HG03196 (cell line): ENCODE results near the gene MTM1.
A peak's percentile ranks its signal among the peaks of the same experiment; 100 is the strongest.

Source experiments
- ATAC-seq: cut with Tn5 transposase; IDR thresholded peaks from one replicate; pipeline ENCODE4 v1.9.1; 2021; ENCODE audit not compliant: unreplicated experiment

Gene MTM1

DNA sequence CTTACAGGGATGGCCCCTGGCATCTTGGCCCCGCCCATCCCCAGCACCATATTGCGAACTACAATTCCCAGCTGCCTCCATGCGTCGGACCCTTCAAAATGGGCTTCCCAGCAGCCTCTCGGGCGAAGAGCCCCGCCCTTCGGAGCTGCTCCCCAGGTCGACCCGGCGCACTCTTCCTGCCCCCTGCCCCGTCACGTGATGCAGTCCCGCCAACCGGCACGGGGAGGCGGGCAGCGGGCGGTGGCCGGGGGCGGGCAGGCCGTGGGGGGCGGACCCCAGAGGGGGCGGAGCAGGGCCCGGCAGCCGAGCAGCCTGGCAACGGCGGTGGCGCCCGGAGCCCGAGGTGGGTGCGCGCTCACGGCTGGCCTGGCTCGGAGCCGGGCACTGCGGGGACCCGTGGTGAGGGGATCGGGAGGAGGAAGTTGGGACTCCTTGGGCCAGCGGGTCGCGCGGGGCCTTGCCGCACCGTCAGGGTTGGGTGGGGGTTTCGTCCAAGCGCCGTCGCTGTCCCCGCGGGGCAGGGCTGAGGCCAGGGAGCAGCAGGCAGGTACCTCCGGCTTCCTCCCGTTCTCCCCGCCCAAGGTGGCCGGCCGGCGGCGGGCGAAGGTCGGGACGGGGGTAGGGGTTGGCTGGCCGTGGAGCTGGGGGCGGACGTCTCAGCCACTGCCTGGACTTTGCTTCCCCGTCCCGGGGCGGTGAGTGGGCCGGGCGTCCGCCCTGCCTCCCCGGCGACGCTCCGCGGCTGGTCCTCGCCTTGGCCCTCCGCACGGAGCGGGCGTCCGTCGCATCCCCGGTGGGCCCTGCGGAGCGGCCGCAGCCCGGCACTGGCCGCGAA, at the start of gene MTM1:
MTM1 (plus strand) TSS at position 302 of the 835 bp plus-strand sequence. CDS start 23,994 bp downstream, outside the sequence.
- ATAC-seq = peak; percentile 97

DNA sequence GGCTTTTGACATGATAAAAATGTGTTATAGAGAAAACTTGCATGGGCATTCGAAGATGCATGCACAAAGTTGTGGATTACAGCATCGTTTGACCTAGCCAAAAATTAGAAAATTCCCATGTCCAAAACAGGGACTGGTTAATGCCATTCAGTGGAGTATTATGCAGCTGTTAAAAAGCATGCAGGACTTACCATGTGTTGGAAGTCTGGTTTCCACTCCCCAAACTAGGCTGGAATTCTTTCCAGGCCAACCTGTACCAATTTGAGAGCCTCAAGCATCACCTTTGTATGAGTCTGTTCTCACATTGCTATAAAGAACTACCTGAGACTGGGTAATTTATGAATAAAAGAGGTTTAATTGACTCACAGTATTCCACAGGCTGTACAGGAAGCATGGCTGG, 45.9 kb upstream of the MTM1 start:
- ATAC-seq = no peak

DNA sequence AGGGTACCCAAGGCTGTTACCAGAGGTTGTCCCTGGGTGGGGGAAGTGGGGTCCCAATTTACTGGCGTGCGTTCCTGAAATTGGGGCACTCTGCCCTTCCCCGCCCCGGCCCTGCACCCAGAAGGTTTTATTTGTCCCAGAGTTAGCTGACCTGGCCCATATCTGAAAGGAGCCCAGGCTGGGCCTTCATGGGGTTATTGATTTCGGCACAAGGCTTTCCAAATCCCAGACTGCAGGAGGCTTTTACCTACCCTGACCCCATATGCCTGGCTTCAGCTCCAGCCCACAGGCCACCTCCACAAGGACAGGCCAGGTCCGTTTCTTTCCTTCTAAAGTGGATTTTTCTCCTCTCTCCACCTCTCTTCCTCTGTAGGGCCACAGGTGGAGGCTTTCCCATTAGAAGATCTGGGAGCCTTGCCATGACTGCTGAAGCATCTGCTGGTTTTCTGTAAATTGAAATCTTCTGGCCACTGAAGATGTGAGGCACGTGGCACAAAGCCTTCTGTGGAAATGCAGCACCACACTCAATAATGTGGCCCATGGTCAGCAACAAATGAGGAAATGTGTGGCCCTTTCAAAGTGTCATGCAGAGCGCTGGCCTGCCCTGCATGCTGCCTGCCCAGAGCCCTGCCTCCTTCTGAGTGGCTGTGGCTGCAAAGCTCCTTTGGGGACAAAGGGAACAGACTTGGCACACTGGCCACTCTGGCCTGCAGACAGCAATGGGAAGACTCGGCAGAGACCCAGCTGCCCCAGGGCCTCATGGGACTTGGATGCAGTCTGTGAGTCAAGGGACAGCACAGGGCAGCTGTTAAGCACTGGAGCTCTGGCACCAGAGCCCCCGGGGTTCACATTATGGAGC, 43.1 kb upstream of the MTM1 start:
- no peak for ATAC-seq

DNA sequence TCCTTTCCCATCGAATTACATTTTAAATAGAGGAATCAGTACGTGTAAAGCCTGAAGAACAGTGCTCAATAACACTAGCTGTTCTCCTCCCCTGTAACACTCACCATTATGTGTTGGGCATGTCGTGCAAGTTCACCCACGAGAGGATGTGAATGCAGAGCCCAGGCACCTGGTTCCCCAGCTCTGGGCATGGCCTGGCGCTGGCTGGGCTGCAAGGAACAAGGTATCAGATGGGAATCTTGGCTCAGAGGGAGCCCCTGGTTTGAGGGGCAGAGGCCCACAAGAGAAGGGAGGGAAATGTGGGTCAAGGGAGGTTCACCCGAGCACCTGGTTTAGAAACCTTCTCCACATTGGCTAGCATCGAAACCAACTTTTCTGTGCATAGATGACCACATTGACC, 41.7 kb upstream of the MTM1 start:
- ATAC-seq = no peak

DNA sequence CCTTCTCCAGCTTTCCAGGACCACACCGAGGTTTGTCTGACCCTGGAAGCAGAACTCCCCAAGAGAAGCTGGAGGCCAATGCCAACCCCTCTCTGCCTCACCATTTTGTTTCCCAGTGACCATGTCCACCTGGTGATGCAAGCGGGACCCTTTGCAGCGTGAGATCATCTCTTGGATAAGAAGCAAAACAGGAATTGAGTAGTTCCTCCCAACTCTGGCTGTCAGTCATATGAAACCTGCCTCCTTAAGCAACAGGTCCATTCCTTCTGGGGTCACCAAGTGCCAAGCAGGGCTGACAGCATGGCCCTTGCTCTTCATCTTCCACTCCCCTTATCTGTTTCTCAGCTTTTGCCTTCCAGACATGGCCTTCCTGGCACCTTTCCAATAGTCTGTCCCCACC, 41.3 kb upstream of the MTM1 start:
- ATAC-seq = no peak

DNA sequence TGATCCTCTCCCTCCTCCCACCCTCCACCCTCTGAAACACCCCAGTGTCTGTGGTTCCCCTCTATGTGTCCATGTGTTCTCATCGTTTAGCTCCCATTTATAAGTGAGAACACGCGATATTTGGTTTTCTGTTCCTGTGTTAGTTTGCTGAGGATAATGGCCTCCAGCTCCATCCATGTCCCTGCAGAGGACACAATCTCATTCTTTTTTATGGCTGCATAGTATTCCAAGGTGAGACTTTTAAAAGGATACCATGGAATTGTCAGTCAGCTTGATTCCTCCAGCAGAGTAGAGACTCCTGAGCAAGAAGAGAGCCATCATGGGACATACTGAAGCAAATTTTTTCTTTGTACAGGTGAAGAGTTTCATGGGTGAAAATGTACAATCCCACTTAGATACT, 38.8 kb upstream of the MTM1 start:
- ATAC-seq = no peak

DNA sequence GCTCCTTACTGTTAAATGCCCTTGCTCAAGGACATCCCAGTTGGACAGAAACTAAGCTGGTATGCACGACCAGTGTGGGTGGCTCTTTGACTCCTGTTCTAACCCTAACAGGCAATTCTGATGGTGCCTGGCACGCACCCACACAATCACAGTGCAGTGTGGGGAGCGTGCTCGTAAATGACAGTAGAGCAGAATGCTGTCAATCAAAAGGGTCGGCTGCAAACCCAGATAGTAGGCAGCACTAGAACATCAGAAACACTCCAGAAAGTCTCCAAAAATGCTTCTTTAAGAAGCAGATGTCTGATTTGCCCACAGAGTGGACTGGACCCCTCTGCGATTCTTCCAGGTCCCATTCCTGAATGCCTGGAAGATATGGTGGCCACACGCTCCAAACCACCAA, 37.6 kb upstream of the MTM1 start:
- no peak for ATAC-seq

DNA sequence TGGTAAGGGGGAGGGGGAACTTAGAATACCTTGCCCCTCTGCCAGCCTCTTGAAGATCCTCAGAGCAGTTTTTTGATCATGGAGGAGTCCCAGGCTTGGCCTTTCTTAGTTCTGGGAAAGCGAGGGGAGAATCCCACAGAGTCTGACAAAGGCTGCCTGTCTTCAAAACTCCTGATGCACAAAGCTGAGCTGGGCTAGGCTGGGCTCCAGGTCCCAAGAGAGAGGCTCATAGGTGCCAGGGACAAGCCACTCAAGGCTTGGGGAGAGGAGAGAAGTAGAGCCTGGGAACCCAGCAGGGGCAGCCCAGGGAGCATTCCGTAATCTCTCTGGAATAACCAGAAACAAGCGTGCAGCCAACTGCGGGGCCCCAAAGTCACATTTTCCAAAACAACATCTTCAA, 37.0 kb upstream of the MTM1 start:
- ATAC-seq = no peak

DNA sequence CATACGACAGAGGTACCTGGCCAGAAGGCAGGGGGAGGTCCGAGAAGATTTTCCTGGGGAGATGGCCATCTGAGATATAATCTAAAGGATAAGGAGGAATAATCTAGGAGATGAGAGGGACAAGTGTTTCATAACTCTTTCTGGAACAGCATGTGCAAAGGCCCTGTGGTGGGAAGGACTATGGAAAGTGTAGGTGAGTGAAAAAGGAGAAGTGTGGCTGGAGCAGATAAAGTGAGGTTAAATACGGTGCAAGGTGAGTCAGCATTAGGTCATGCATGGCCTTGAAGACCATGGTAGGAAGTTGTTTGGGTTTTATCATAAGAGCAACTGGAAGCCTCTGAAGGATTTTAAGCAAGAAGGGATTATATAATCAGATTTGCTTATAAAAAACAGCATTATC, 34.6 kb upstream of the MTM1 start:
- no peak for ATAC-seq

DNA sequence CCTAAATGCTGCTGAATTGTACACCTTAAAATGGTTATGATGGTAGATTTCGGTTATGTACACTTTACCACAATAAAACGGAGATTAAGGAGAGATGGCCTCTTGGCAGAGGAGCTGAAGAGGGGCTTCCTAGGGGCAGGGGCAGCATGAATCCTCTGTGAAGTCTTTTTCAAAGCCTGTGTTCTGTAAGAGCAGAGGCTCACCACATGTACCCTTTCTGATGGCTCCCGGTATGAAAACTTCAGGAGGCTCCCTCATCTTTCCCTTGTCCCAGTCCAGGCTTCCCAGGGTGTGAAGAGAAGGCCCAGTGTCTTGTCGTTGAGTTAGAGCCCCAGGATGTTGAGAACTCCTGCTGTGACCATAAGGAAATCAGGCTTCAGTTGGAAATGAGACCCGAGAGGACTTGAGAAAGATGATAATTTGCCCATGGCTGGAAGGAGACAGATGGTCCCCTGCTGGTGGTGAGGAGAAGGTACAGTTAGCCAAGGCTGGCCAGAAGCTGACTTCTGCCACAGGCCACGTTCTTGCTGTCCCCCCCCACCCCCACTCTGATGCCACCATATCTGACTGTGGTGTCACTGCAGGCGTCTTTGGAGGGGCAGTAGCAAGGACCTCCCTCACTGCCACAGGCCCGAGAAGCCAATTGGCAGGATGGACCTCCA, 31.8 kb upstream of the MTM1 start:
- no peak for ATAC-seq

DNA sequence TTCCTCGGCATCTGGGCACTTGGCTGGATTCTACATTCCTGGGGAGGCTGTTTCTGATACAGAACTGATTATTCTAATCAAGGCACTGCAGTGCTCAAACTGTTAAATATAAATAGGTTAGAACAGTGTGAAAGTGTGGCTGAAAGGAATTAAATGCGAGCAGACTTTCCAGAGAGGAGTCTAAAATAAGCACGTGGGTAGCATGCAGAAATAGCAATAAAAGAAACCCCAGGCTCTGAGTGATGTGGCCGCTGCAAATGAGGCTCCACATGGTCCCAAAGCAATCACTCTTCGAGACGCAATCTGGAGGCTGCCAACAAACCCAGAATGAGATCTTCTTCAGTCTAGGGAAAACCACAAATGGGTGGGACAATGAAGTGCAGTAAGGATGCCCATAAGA, 30.6 kb upstream of the MTM1 start:
- ATAC-seq = no peak

DNA sequence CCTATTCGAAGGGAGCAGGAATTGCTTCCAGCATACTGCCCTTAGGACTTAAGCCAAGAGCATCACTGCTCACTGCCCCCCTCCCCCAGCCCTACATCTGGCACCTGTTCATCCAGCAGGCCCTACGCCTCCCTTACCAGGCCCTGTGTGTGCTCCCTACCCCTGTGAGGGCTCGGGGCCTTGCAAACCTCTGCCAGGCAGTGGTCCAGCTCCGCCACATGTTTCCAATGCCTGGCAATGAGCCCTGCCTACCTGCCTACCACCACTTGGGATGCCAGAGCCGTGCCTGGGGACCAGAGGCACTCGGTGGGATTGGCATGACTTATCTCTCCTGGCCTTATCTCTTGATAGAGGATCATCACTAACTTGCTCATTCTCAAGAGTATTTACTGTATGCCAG, 27.5 kb upstream of the MTM1 start:
- ATAC-seq = no peak

DNA sequence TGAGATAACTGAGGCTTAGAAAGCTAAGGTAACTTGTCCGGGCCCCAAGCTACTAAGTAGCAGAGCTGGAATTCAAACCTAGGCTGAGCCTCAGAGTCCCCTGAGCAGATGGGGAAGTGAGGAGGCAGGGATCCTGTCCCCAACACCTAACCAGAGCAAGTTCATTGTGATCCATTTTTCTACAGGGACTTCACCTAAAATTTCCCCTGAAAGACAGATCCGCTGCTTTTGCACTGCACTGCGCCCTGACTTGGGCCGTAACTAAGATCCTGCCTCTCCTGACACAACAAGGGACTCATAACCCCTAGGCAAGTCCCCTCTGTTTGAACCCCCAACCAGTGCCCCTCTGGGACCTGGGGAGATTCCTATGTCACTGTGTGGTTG, 25.6 kb upstream of the MTM1 start:
- ATAC-seq = no peak

DNA sequence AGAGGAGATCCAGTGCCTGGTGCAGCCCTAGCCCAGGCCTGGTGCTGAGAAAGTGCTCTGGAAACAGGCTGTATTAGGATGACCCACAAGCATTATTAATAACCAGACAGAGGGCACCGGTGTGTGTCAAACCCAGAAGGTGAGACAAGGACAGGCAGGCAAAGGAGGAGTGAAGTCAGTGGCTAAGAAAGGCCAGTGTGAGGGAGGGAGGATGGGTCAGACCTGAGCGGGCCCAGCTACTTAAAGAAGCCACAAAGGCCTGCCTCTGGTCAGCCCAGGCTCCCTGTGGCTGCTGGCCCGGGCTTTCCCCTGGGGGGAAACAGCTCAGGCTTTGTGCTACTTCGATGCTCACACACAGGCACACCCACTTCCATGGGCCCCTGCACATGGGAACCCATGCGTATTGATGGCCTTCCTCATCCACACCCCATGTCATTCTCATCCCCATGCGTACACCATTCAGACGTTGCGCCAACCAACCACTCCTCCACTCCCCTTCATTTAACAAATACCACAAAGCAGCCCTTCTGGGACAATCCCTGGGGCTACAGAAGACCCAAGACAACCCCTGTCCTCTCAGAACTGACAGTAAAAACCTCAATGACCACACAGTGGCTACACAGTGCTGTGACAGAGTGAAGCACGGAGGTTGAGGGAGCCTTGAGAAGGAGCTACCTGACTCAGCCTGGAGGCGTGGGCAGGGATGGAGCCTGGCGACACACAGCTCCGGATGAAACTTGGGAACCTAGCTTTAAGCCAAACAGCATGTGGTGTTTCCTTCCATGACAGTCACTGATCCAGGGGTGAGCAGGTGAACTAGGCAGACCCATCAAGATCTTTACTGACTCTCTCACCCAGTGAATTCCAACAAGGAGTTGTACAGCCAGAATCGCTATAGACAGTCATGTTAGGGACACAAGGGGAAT, 24.9 kb upstream of the MTM1 start:
- ATAC-seq = peak; percentile 62

DNA sequence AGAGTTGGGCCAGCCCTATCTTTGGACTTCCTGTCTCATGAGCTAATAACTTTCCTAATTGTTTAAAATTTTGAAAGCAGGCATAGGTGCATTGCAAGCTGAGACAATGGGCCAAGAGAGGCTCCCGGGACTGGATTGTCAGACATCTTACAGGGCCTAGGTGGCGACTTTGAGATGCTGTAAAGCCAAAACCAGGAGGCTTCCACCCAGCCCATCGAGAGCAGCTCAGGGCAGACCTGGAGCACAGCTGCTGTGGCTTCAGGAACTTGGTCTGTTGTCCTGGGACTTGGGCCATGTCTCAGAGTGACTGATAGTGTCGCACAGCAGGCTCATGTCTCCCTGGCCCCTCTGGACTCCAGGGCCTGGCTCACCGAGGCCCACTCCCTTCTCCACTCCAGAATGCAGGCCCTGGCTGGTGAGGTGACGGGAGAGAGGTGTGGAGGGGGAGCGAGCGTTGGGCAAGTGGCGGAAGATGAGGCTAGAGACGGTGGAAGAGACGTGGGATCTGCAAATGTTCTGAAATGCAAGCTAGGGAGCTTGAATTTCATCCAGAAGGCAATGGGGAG, 24.1 kb upstream of the MTM1 start:
- no peak for ATAC-seq

DNA sequence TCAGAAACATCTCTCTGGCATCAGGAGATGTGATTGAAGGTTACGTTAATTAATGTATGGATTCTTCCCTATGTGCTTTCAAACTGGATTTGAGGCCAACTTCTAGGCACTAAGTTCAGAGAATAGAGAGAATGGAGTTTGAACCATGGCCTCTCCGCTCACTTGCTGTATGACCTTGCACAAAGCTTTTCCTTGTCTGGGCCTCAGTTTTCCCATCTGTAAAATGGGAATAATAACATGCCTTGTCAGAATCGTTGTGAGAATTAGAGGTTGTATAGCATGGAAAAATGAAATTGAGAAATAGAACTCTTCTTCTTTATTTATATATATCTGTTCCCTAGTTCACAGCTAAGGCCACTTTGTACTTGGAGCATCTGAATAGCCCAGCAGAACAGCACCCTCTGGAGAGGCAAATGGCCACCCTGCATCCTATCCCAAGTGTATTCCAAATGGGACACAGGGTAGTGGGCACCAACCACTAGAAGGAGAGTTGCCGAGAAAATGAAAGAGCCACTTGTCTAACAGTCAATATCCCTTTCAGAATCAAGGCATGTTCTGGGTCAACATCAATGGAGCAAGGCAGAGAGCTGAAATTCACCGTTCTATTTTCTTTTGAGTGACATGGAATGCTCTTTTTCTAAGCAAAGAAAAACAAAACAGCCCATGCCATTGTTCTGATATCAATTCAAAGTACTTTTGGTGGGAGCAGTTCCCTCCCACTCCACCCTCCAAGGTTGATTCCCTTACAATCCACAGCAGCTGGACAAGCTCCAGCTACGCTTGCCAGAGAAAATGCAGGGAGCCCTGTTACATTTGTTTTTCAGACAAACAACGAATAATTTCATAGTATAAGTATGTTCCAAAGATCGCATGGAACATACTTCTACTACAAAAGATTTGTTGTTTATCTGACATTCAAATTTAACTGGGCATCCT, 23.3 kb upstream of the MTM1 start:
- ATAC-seq = no peak

DNA sequence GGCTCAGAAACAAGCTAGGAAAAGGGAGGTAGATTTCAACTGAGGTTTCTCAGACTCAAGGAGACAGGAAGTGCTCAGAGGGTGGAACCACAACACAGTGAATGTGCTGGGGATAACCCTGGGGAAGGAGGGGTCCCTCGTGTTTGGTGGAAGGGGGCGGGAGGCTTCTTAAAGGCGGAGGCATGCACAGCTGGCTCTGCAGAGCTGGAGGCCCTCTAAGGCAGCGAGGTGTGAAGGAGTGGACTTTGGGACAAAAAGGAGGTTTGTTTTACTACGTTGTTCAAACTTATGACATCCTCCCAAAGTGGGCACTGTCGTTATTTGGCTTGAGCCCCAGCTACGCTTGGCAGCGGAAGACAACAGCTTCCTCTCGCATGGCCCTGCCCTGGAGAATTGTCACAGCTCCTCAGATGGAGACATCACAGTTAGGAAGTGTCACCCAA, 21.7 kb upstream of the MTM1 start:
- no peak for ATAC-seq

DNA sequence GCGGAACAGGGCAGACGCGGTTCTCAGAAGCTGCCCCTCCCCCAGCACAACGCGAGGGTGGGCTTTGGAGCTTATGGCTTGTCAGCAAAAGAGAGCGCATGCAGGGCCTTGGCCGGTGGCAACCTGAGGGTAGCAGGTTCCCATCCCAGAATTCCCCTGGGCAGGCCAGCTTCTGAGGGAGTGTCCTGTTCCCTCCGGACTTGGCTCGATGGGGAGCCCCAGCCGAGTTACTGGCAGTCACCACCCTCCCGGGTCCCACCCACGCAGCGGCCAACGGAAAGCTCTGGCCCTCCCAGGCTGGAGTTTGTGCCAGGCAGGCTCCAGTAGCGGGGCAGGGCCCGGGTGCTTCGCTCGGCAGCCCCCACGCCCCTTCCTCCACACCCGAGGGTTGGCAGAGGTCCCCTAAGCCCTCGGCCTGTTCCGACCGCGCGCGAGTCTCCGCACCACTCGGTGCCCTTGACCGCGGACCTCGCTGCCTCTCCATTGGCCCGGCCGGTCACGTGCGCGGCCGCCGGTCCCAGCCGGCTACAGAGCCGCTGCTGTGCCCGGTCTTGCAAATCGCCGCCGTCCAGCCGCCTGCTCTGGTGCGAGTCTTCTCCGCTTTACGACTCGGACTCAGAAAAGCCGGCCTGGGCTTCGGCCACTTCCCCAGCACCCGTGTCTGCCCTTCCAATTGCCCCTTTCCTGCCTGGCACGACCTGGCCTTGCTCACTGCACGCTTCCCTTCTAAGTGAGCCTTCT, 20.9 kb upstream of the MTM1 start:
- peak; percentile 51 for ATAC-seq
